Measurements from ENCODE around the gene AGL. TPM values are rescaled to one million over a fixed set of nuclear protein-coding genes. Genes with fewer than 3 reads are reported as not detected.
A peak's percentile ranks its signal among the peaks of the same experiment; 100 is the strongest.
"Not testable (repeated sequence)": the region's sequence is repeated elsewhere in the genome, so short reads cannot be mapped to it uniquely, and the experiment has no call there.

The AGL gene
- polyA plus RNA-seq, 1 donor from 2014 or later, result 8.1 TPM

- H3K27me3 Mint-ChIP-seq, result no peaks in the 10 kb centered on the region
- peaks cover 3% of the 10 kb centered on the region for H3K36me3 Mint-ChIP-seq
- H3K4me3 Mint-ChIP-seq, result peak within 1 kb of the TSS; percentile 98 to 100 (median 100)
- no peaks in the 10 kb centered on the region for H3K9me3 Mint-ChIP-seq
- peaks cover 17 to 31% (median 23%) of the 10 kb centered on the region in 3 donors for H3K4me1 Mint-ChIP-seq
- H3K27ac Mint-ChIP-seq, result peak within 1 kb of the TSS; percentile 78 to 98 (median 94)
Observed at GRCh38 chr1:99969729-99970621, 119.8 kb downstream of the AGL start, which contains the start of gene SLC35A3. Gene SLC35A3, plus strand, starts transcription at chr1:99969996. Its CDS starts 23,559 bp downstream, at chr1:99993555.

- H3K27me3 Mint-ChIP-seq, result no peaks in the 10 kb centered on the region
- peaks cover 17 to 35% (median 23%) of the 10 kb centered on the region in 3 donors for H3K4me1 Mint-ChIP-seq
- no peaks in the 10 kb centered on the region for H3K9me3 Mint-ChIP-seq
- H3K36me3 Mint-ChIP-seq, result peaks cover 3% of the 10 kb centered on the region
- peak overlapping the region in 2 of 3 donors; percentile 78 to 98 for H3K27ac Mint-ChIP-seq
- peak overlapping the region; percentile 98 to 100 (median 100) for H3K4me3 Mint-ChIP-seq
Observed at GRCh38 chr1:99970713-99971255, 120.6 kb downstream of the AGL start.

GRCh38 chr1:99972066-99972465 lies 121.9 kb downstream of the AGL start:
- Mint-ChIP-seq H3K27ac (peak overlapping the region in 1 of 3 donors; percentile 43), H3K4me1 (peaks cover 17 to 35% (median 29%) of the 10 kb centered on the region in 3 donors), H3K4me3 (peak overlapping the region in 3 of 4 donors; percentile 8 to 69 (median 57))
- H3K36me3 Mint-ChIP-seq, H3K9me3 Mint-ChIP-seq, H3K27me3 Mint-ChIP-seq: not testable (repeated sequence)

Other genes with a start within 250 kb of the AGL start
- gene PALMD, start 204.2 kb upstream of the AGL start, polyA plus RNA-seq, result not detected
- gene FRRS1, start 83.7 kb upstream of the AGL start, polyA plus RNA-seq, result 0.33 TPM
- gene SLC35A3, start 119.6 kb downstream of the AGL start, polyA plus RNA-seq, result 11.0 TPM

Measured in IgD-negative memory B cell (primary cell).